Mammary epithelial cell (primary cell): Measurements from ENCODE around the gene HHIP.

ENCODE experiments used
- CTCF ChIP-seq, 2 donors: IDR thresholded peaks in 1 of 2; conservative IDR thresholded peaks in 1 of 2; 2 replicates each; pipeline ENCODE4 v1.5.1; 2011 to 2012; ENCODE audit warnings: inconsistent platforms in 2 of 2, low read length in 2 of 2, mild to moderate bottlenecking in 2 of 2, control low read depth in 1 of 2, low read depth in 1 of 2; ENCODE audit not compliant: insufficient read depth in 1 of 2; ENCODE audit errors: extremely low read depth in 1 of 2
- EZH2 ChIP-seq: IDR thresholded peaks from 2 replicates; pipeline ENCODE4 v1.6.1; 2012; ENCODE audit warnings: low read length, inconsistent platforms, borderline replicate concordance

GRCh38 chr4:144597171-144597570 lies 48.8 kb upstream of the HHIP start:
- no peak for TF ChIP-seq CTCF (conservative IDR thresholded peaks at IDR 0.05 in 1 of 2, IDR thresholded peaks at IDR 0.05 in 1 of 2; ENCODE audit: extremely low read depth in 1 of 2, insufficient read depth in 1 of 2, low read depth in 1 of 2, low read length in 2 of 2)
- no peak for TF ChIP-seq EZH2
